Breast epithelium (tissue), 4 donors: ENCODE data around the gene ISX. TPM values are rescaled to one million over a fixed set of nuclear protein-coding genes. Genes with fewer than 3 reads are reported as not detected.
"Not testable (repeated sequence)": the region's sequence is repeated elsewhere in the genome, so short reads cannot be mapped to it uniquely, and the experiment has no call there.

Source experiments
- DNase-seq, 2 donors: peaks; one replicate each; pipeline ENCODE4 v3.0.0-alpha.2; 2019; ENCODE audit warnings: low spot score in 2 of 2
- H3K27ac ChIP-seq, 2 donors: fragments of 200-600 bp; sonication (generic) in 1 of 2; one replicate each; pipeline ENCODE4 v1.5.1; 2016 to 2019; ENCODE audit warnings: mild to moderate bottlenecking in 1 of 2
- H3K27me3 ChIP-seq, 2 donors: fragments of 200-600 bp; sonication (generic) in 1 of 2; one replicate each; pipeline versions ENCODE4 v1.5.1 to v1.6.0; 2017 to 2019; ENCODE audit warnings: control low read depth in 1 of 2, mild to moderate bottlenecking in 1 of 2
- H3K36me3 ChIP-seq: fragments of 200-600 bp; one replicate; pipeline ENCODE4 v1.5.1; 2019
- H3K4me1 ChIP-seq, 2 donors: fragments of 200-600 bp; sonication (generic); one replicate each; pipeline ENCODE4 v1.5.1; 2016 to 2019; ENCODE audit warnings: control low read depth in 1 of 2
- H3K4me3 ChIP-seq, 3 donors: fragments of 200-600 bp; sonication (generic); 1 replicate in 2 of 3; 2 replicates in 1 of 3; pipeline ENCODE4 v1.5.1; 2016 to 2019; ENCODE audit warnings: mild to moderate bottlenecking in 3 of 3, moderate library complexity in 2 of 3
- H3K9me3 ChIP-seq, 2 donors: fragments of 200-600 bp; sonication (generic) in 1 of 2; one replicate each; pipeline ENCODE4 v1.5.1; 2016 to 2019; ENCODE audit warnings: control low read depth in 1 of 2
- CTCF ChIP-seq, 3 donors: fragments of 450-650 bp; IDR thresholded peaks; one replicate each; pipeline ENCODE4 v1.5.1; 2016 to 2017; ENCODE audit warnings: antibody characterized with exemption in 3 of 3, mild to moderate bottlenecking in 3 of 3, moderate library complexity in 3 of 3
- POLR2A ChIP-seq: fragments of 450-650 bp; IDR thresholded peaks from one replicate; pipeline ENCODE4 v1.6.1; 2016; ENCODE audit warnings: antibody characterized with exemption, mild to moderate bottlenecking, moderate library complexity
- POLR2AphosphoS5 ChIP-seq, 3 donors: sonication (generic); formaldehyde crosslinking; IDR thresholded peaks; one replicate each; pipeline ENCODE4 v1.6.1; 2017; ENCODE audit warnings: antibody characterized with exemption in 3 of 3
- intact Hi-C: fragments of 100-400 bp; cut with DNase I; formaldehyde crosslinking; loops from one replicate; pipeline ENCODE4 v1.15.1; 2023; ENCODE audit warnings: low total_unique reads
- total RNA-seq, 3 donors: library from RNA; depleted of rRNA; stranded (reverse); fragments of >200 nt; gene quantifications; one replicate each; pipeline ENCODE4 v1.1.0, GENCODE V29; 2016

ISX gene
- total RNA-seq, 3 donors from 2014 or later: under 0.01 TPM; not detected in 2

- Histone ChIP-seq H3K4me1 (no peaks in the 10 kb centered on the region), H3K4me3 (no peak overlapping the region), H3K27me3 (peaks cover 0 to 46% of the 10 kb centered on the region in 2 donors), H3K9me3 (peaks cover 3 to 7% of the 10 kb centered on the region in 2 donors), H3K27ac (no peak overlapping the region), H3K36me3 (no peaks in the 10 kb centered on the region)
- DNase-seq: no peak
- no peak for TF ChIP-seq POLR2A
- intact Hi-C loops: no loop called here
Measured at GRCh38 chr22:35044607-35045390, 21.2 kb upstream of the ISX start.

GRCh38 chr22:35045451-35045850 is 20.5 kb upstream of the ISX start:
- Histone ChIP-seq H3K9me3 (peaks cover 3 to 7% of the 10 kb centered on the region in 2 donors), H3K4me1 (no peaks in the 10 kb centered on the region), H3K27ac (no peak overlapping the region), H3K36me3 (no peaks in the 10 kb centered on the region), H3K27me3 (peaks cover 0 to 46% of the 10 kb centered on the region in 2 donors), H3K4me3 (no peak overlapping the region)
- intact Hi-C loops: no loop called here
- TF ChIP-seq POLR2AphosphoS5 (IDR thresholded peaks at IDR 0.05) (no peak), CTCF (IDR thresholded peaks at IDR 0.05) (no peak), POLR2A (no peak)
- DNase-seq: no peak

- Histone ChIP-seq H3K27me3 (peaks cover 0 to 46% of the 10 kb centered on the region in 2 donors), H3K4me1 (no peaks in the 10 kb centered on the region), H3K9me3 (peaks cover 3 to 7% of the 10 kb centered on the region in 2 donors), H3K36me3 (no peaks in the 10 kb centered on the region), H3K27ac (no peak overlapping the region), H3K4me3 (no peak overlapping the region)
- TF ChIP-seq CTCF (IDR thresholded peaks at IDR 0.05): no peak
- no peak for TF ChIP-seq POLR2AphosphoS5 (IDR thresholded peaks at IDR 0.05)
- no peak for TF ChIP-seq POLR2A
- DNase-seq: no peak
- intact Hi-C loops: no loop called here
Measured at GRCh38 chr22:35046744-35047462, 19.1 kb upstream of the ISX start.

GRCh38 chr22:35050038-35050437 is 15.9 kb upstream of the ISX start:
- H3K27me3 ChIP-seq: peaks cover 0 to 44% of the 10 kb centered on the region in 2 donors
- DNase-seq, H3K9me3 ChIP-seq, H3K27ac ChIP-seq, intact Hi-C loops, H3K4me3 ChIP-seq, H3K4me1 ChIP-seq, H3K36me3 ChIP-seq: not testable (repeated sequence)

- peaks cover 3 to 7% of the 10 kb centered on the region in 2 donors for H3K9me3 ChIP-seq
- TF ChIP-seq CTCF (IDR thresholded peaks at IDR 0.05): no peak
- no peak for TF ChIP-seq POLR2AphosphoS5 (IDR thresholded peaks at IDR 0.05)
- TF ChIP-seq POLR2A: no peak
- peaks cover 0 to 39% of the 10 kb centered on the region in 2 donors for H3K27me3 ChIP-seq
- no peaks in the 10 kb centered on the region for H3K4me1 ChIP-seq
- H3K4me3 ChIP-seq: no peak overlapping the region
- H3K36me3 ChIP-seq: no peaks in the 10 kb centered on the region
- intact Hi-C loops: no loop called here
- no peak overlapping the region for H3K27ac ChIP-seq
- DNase-seq: no peak
Measured at GRCh38 chr22:35051013-35051535, 14.9 kb upstream of the ISX start.

GRCh38 chr22:35051791-35052190 is 14.2 kb upstream of the ISX start:
- Histone ChIP-seq H3K36me3 (no peaks in the 10 kb centered on the region), H3K27me3 (peaks cover 0 to 32% of the 10 kb centered on the region in 2 donors), H3K9me3 (peaks cover 1 to 5% of the 10 kb centered on the region in 2 donors), H3K27ac (no peak overlapping the region), H3K4me1 (no peaks in the 10 kb centered on the region), H3K4me3 (no peak overlapping the region)
- DNase-seq: no peak
- TF ChIP-seq POLR2AphosphoS5 (IDR thresholded peaks at IDR 0.05) (no peak), CTCF (IDR thresholded peaks at IDR 0.05) (no peak), POLR2A (no peak)
- intact Hi-C loops: no loop called here
